H1 (cell line): Measurements from ENCODE around the gene TSEN2. TPM values are rescaled to one million over a fixed set of nuclear protein-coding genes. Genes with fewer than 3 reads are reported as not detected.
A peak's percentile ranks its signal among the peaks of the same experiment; 100 is the strongest.

Source experiments
- CTCF ChIA-PET: fragments of 300-600 bp; sonication (Branson Sonifier 250); formaldehyde crosslinking; loops from one replicate; lab custom pipeline; 2021; ENCODE audit not compliant: partially characterized antibody; lab: Charles Lee
- POLR2A ChIA-PET: fragments of 300-600 bp; sonication (Branson Sonifier 250); formaldehyde crosslinking; loops from one replicate; lab custom pipeline; 2021; ENCODE audit warnings: inconsistent platforms; ENCODE audit not compliant: partially characterized antibody; lab: Charles Lee
- DNase-seq, 2 experiments: peaks; one replicate each; pipeline versions ENCODE4 v3.0.0 to v3.0.0-alpha.2; 2010 to 2022; ENCODE audit warnings: low spot score in 2 of 2, low read depth in 1 of 2, mixed read lengths in 1 of 2
- FAIRE-seq: peaks from 2 replicates; lab custom pipeline; 2011; peaks lifted over from hg19 to GRCh38; lab: Jason Lieb, UNC
- H2AFZ ChIP-seq: 2 replicates; pipeline ENCODE4 v1.8.1; 2012; ENCODE audit warnings: low read length, inconsistent platforms
- H2AK5ac ChIP-seq: 2 replicates; pipeline ENCODE4 v1.6.1; 2013; ENCODE audit warnings: low read depth, low read length
- H2BK120ac ChIP-seq: replicated peaks from 2 replicates; pipeline ENCODE3; 2013; ENCODE audit warnings: low read depth, low read length, inconsistent platforms
- H2BK12ac ChIP-seq: 2 replicates; pipeline ENCODE4 v1.6.1; 2013; ENCODE audit warnings: low read depth, low read length
- H2BK15ac ChIP-seq: 2 replicates; pipeline ENCODE4 v1.6.1; 2013; ENCODE audit warnings: low read length
- H2BK20ac ChIP-seq: 2 replicates; pipeline ENCODE4 v1.6.1; 2013; ENCODE audit warnings: low read length
- H2BK5ac ChIP-seq: 2 replicates; pipeline ENCODE4 v1.6.1; 2013; ENCODE audit warnings: low read depth, low read length
- H3K14ac ChIP-seq: 2 replicates; pipeline ENCODE4 v1.6.1; 2013; ENCODE audit warnings: inconsistent platforms; ENCODE audit not compliant: insufficient read length
- H3K18ac ChIP-seq: 2 replicates; pipeline ENCODE4 v1.6.1; 2013; ENCODE audit warnings: low read length; ENCODE audit errors: extremely low read depth
- H3K23ac ChIP-seq: 2 replicates; pipeline ENCODE4 v1.6.1; 2013; ENCODE audit warnings: inconsistent platforms; ENCODE audit not compliant: insufficient read length
- H3K23me2 ChIP-seq: 2 replicates; pipeline ENCODE4 v1.6.1; 2013; ENCODE audit warnings: low read depth, low read length
- H3K27ac ChIP-seq: 2 replicates; pipeline ENCODE4 v1.6.1; 2011; ENCODE audit warnings: low read depth, low read length, inconsistent platforms
- H3K27me3 ChIP-seq, 4 experiments: replicated peaks in 1 of 4; 1 replicate in 1 of 4; 2 replicates in 3 of 4; pipeline versions ENCODE4 v1.6.1 to v1.8.1; 2011 to 2013; ENCODE audit warnings: low read length in 3 of 4, mild to moderate bottlenecking in 3 of 4, inconsistent platforms in 2 of 4, mixed read lengths in 2 of 4, moderate library complexity in 1 of 4; ENCODE audit not compliant: control insufficient read depth in 3 of 4, insufficient read depth in 3 of 4; ENCODE audit errors: extremely low read depth in 1 of 4
- H3K36me3 ChIP-seq, 4 experiments: 2 replicates each; pipeline versions ENCODE4 v1.6.1 to v1.8.1; 2011 to 2013; ENCODE audit warnings: mild to moderate bottlenecking in 4 of 4, low read length in 3 of 4, moderate library complexity in 2 of 4, control low read depth in 1 of 4, inconsistent platforms in 1 of 4; ENCODE audit not compliant: insufficient read depth in 4 of 4, control insufficient read depth in 2 of 4
- H3K4ac ChIP-seq: replicated peaks from 2 replicates; pipeline ENCODE3; 2013; ENCODE audit warnings: low read length, low read depth, mixed read lengths, inconsistent platforms; ENCODE audit not compliant: insufficient read length
- H3K4me1 ChIP-seq, 4 experiments: replicated peaks in 1 of 4; 1 replicate in 1 of 4; 2 replicates in 3 of 4; pipeline versions ENCODE4 v1.6.1 to v1.8.1; 2011 to 2013; ENCODE audit warnings: low read length in 3 of 4, inconsistent platforms in 2 of 4, mixed read lengths in 1 of 4; ENCODE audit not compliant: insufficient read depth in 4 of 4, control insufficient read depth in 3 of 4
- H3K4me2 ChIP-seq, 2 experiments: 2 replicates each; pipeline versions ENCODE4 v1.6.1 to v1.8.1; 2011 to 2013; ENCODE audit warnings: low read depth in 2 of 2, low read length in 2 of 2, control low read depth in 1 of 2, inconsistent platforms in 1 of 2, mild to moderate bottlenecking in 1 of 2; ENCODE audit not compliant: insufficient read depth in 1 of 2
- H3K4me3 ChIP-seq, 4 experiments: fragments of 200-600, 300-600 bp in 1 of 4; sonication (generic), shearing (Covaris generic), sonication (Bioruptor Twin) in 1 of 4; 2 replicates each; pipeline versions ENCODE4 v1.5.1 to v1.8.1; 2011 to 2016; ENCODE audit warnings: low read length in 4 of 4, low read depth in 3 of 4, control low read depth in 2 of 4, inconsistent platforms in 2 of 4, mild to moderate bottlenecking in 2 of 4, mixed read lengths in 1 of 4, moderate library complexity in 1 of 4; ENCODE audit not compliant: insufficient read depth in 2 of 4; ENCODE audit errors: extremely low read depth in 1 of 4
- H3K56ac ChIP-seq: replicated peaks from 2 replicates; pipeline ENCODE3; 2013; ENCODE audit warnings: low read depth, mild to moderate bottlenecking, mixed read lengths, low read length, inconsistent platforms; ENCODE audit not compliant: insufficient read length
- H3K79me1 ChIP-seq: 2 replicates; pipeline ENCODE4 v1.6.1; 2013; ENCODE audit warnings: low read depth, low read length, control low read depth
- H3K79me2 ChIP-seq, 2 experiments: 2 replicates each; pipeline versions ENCODE4 v1.6.1 to v1.8.1; 2012 to 2013; ENCODE audit warnings: low read length in 2 of 2, mild to moderate bottlenecking in 2 of 2, inconsistent platforms in 1 of 2; ENCODE audit not compliant: insufficient read depth in 2 of 2, control insufficient read depth in 1 of 2
- H3K9ac ChIP-seq, 4 experiments: replicated peaks in 1 of 4; 1 replicate in 1 of 4; 2 replicates in 3 of 4; pipeline versions ENCODE4 v1.6.1 to v1.8.1; 2011 to 2013; ENCODE audit warnings: low read depth in 3 of 4, low read length in 3 of 4, control low read depth in 2 of 4, mild to moderate bottlenecking in 2 of 4, moderate library complexity in 2 of 4, inconsistent platforms in 1 of 4; ENCODE audit errors: extremely low read depth in 1 of 4
- H3K9me3 ChIP-seq, 2 experiments: 2 replicates each; pipeline versions ENCODE4 v1.6.1 to v1.8.1; 2012 to 2013; ENCODE audit warnings: mild to moderate bottlenecking in 2 of 2, moderate library complexity in 2 of 2, control low read depth in 1 of 2, inconsistent platforms in 1 of 2, low read depth in 1 of 2, low read length in 1 of 2, mixed read lengths in 1 of 2; ENCODE audit not compliant: insufficient read depth in 2 of 2
- H4K20me1 ChIP-seq, 2 experiments: replicated peaks in 1 of 2; 2 replicates each; pipeline versions ENCODE3 to v1.8.1; 2011 to 2013; ENCODE audit warnings: inconsistent platforms in 2 of 2, low read length in 2 of 2, mild to moderate bottlenecking in 1 of 2; ENCODE audit not compliant: insufficient read depth in 2 of 2, control insufficient read depth in 1 of 2
- H4K5ac ChIP-seq: 2 replicates; pipeline ENCODE4 v1.6.1; 2013; ENCODE audit warnings: low read length, low read depth, mixed read lengths, inconsistent platforms; ENCODE audit not compliant: insufficient read length
- H4K8ac ChIP-seq: 2 replicates; pipeline ENCODE4 v1.8.0; 2013; ENCODE audit warnings: mild to moderate bottlenecking, moderate library complexity, low read length, inconsistent platforms; ENCODE audit not compliant: insufficient read depth; ENCODE audit errors: extremely low read depth
- H4K91ac ChIP-seq: replicated peaks from 2 replicates; pipeline ENCODE3; 2013; ENCODE audit warnings: low read length, mixed read lengths, inconsistent platforms; ENCODE audit not compliant: insufficient read length
- CHD1 ChIP-seq: IDR thresholded peaks from 2 replicates; pipeline ENCODE4 v1.6.1; 2012; ENCODE audit warnings: low read depth, low read length, improper control_type of control experiment
- CHD2 ChIP-seq: IDR thresholded peaks from 2 replicates; pipeline ENCODE4 v1.6.1; 2012; ENCODE audit warnings: low read length, improper control_type of control experiment
- JUN ChIP-seq: IDR thresholded peaks from 2 replicates; pipeline ENCODE4 v1.6.1; 2011; ENCODE audit warnings: low read depth, mild to moderate bottlenecking, improper control_type of control experiment, low read length
- KDM5A ChIP-seq: fragments of 200-600 bp; IDR thresholded peaks from 2 replicates; pipeline ENCODE4 v1.7.1; 2012; ENCODE audit warnings: mild to moderate bottlenecking, low read length, inconsistent platforms, mixed read lengths
- MAFK ChIP-seq: IDR thresholded peaks from 2 replicates; pipeline ENCODE4 v1.6.1; 2012; ENCODE audit warnings: low read depth, mild to moderate bottlenecking, improper control_type of control experiment, low read length
- PHF8 ChIP-seq: fragments of 200-600 bp; sonication (generic); conservative IDR thresholded peaks from 2 replicates; pipeline ENCODE4 v1.7.1; 2012; ENCODE audit warnings: low read depth, mild to moderate bottlenecking, inconsistent platforms, low read length, moderate library complexity
- POLR2AphosphoS5 ChIP-seq: IDR thresholded peaks from 2 replicates; pipeline ENCODE4 v1.6.1; 2011; ENCODE audit warnings: low read depth, low read length
- SIX5 ChIP-seq: IDR thresholded peaks from 2 replicates; pipeline ENCODE4 v1.6.1; 2011; ENCODE audit warnings: mild to moderate bottlenecking, low read depth, low read length
- SRF ChIP-seq: IDR thresholded peaks from 2 replicates; pipeline ENCODE4 v1.6.1; 2011; ENCODE audit warnings: mild to moderate bottlenecking, low read depth, low read length, moderate library complexity
- SUZ12 ChIP-seq: fragments of 200-600 bp; sonication (generic); IDR thresholded peaks from 2 replicates; pipeline ENCODE4 v1.6.1; 2012; ENCODE audit warnings: mild to moderate bottlenecking, inconsistent platforms, low read length, moderate library complexity, mixed read lengths
- WGBS, 2 experiments: shearing (Covaris generic) in 1 of 2; methylation state at CpG; one replicate each; pipeline versions ENCODE4 v1.1.6 to v1.1.7; 2013 to 2015; ENCODE audit warnings: low lambda C conversion rate in 2 of 2, mixed read lengths in 2 of 2, inconsistent platforms in 1 of 2, low coverage in 1 of 2, missing lambda C conversion rate in 1 of 2; ENCODE audit not compliant: insufficient replicate concordance in 2 of 2, insufficient coverage in 1 of 2, insufficient read length in 1 of 2; ENCODE audit errors: extremely low coverage in 1 of 2, missing lambda C conversion rate in 1 of 2; 5-methylcytosine and 5-hydroxymethylcytosine counted together
- polyA plus RNA-seq, 7 experiments: library from polyadenylated mRNA; depleted of rRNA in 3 of 7; stranded (reverse) in 5 of 7; unstranded in 2 of 7; fragments of >200 nt in 5 of 7; fragments of 200-250 nt in 2 of 7; gene quantifications; 1 replicate in 5 of 7; 2 replicates in 1 of 7; 4 replicates in 1 of 7; pipeline versions ENCODE4 v1.2.1 to v1.2.3, GENCODE V29; 2011 to 2013; ENCODE audit warnings: missing spikeins in 2 of 7, mixed read lengths in 2 of 7
- total RNA-seq: library from RNA; stranded (reverse); fragmentation: NEBNext Ultra II Directional; extraction: Animal tissue kit (Norgen Biotek cat#: 25700); gene quantifications from 2 replicates; pipeline ENCODE4 v1.2.1, GENCODE V29; 2021

The TSEN2 gene
- total and polyA plus RNA-seq, 2 of the 8 experiments (the other 6 are each of a cell fraction or from before 2014, with no cell fraction given): 16.1 to 22.4 TPM

GRCh38 chr3:12455740-12456139, 28.5 kb upstream of the TSEN2 start:
- no peak overlapping the region for H2AFZ ChIP-seq
- DNase-seq (no peak), FAIRE-seq (no peak)
- no peak overlapping the region for H3K4ac ChIP-seq
- H3K27ac ChIP-seq: no peak overlapping the region
- H3K4me1 ChIP-seq: no peaks in the 10 kb centered on the region; a peak in 1 of 7 replicates
- no peak overlapping the region for H2BK120ac ChIP-seq
- no peak overlapping the region for H3K9ac ChIP-seq
- H3K23me2 ChIP-seq: no peaks in the 10 kb centered on the region
- no peak overlapping the region for H4K91ac ChIP-seq
- H3K36me3 ChIP-seq: no peaks in the 10 kb centered on the region
- H2AK5ac ChIP-seq: no peak overlapping the region
- H3K79me1 ChIP-seq: no peaks in the 10 kb centered on the region
- H4K5ac ChIP-seq: no peak overlapping the region
- no peak overlapping the region for H3K4me3 ChIP-seq
- no peaks in the 10 kb centered on the region for H4K20me1 ChIP-seq
- H3K27me3 ChIP-seq: no peaks in the 10 kb centered on the region
- H3K56ac ChIP-seq: no peak overlapping the region
- no peaks in the 10 kb centered on the region for H3K9me3 ChIP-seq
- ChIA-PET POLR2A (interaction anchor here (1.6 kb wide), 1 partner anchor 28 kb away, joined by 7 read pairs; the partner anchor contains the start of gene TSEN2), CTCF (interaction anchor here (4.6 kb wide), 1 partner anchor 15 kb away, joined by 25 read pairs; no protein-coding TSS in a partner anchor)
- no peak overlapping the region for H2BK15ac ChIP-seq
- H3K79me2 ChIP-seq: no peaks in the 10 kb centered on the region
- peak overlapping the region; percentile 4; the same call in 1 of the 2 replicates for H4K8ac ChIP-seq
- H3K23ac ChIP-seq: no peak overlapping the region
- H3K14ac ChIP-seq: no peak overlapping the region
- no peak overlapping the region for H2BK5ac ChIP-seq
- no peak overlapping the region for H3K4me2 ChIP-seq
- no peak overlapping the region for H3K18ac ChIP-seq
- 85% methylated on average over 7 of the region's 7 CpGs; no CpG with 5 or more reads in 1 of the 2 experiments for WGBS, 2 experiments
- no peak overlapping the region for H2BK20ac ChIP-seq
- H2BK12ac ChIP-seq: no peak overlapping the region
- no peak for TF ChIP-seq PHF8
- TF ChIP-seq JUN: no peak
- TF ChIP-seq SUZ12: no peak
- no peak for TF ChIP-seq SIX5
- TF ChIP-seq POLR2AphosphoS5: no peak
- TF ChIP-seq CHD2: no peak
- TF ChIP-seq MAFK: no peak
- no peak for TF ChIP-seq SRF
- TF ChIP-seq KDM5A: no peak
- TF ChIP-seq CHD1: no peak
